Measurements from ENCODE around the gene KCTD8. TPM values are rescaled to one million over a fixed set of nuclear protein-coding genes. Genes with fewer than 3 reads are reported as not detected.
"Not testable (repeated sequence)": the region's sequence is repeated elsewhere in the genome, so short reads cannot be mapped to it uniquely, and the experiment has no call there.

Gene KCTD8
- total RNA-seq, 1 donor from 2014 or later: 2.4 TPM

DNA sequence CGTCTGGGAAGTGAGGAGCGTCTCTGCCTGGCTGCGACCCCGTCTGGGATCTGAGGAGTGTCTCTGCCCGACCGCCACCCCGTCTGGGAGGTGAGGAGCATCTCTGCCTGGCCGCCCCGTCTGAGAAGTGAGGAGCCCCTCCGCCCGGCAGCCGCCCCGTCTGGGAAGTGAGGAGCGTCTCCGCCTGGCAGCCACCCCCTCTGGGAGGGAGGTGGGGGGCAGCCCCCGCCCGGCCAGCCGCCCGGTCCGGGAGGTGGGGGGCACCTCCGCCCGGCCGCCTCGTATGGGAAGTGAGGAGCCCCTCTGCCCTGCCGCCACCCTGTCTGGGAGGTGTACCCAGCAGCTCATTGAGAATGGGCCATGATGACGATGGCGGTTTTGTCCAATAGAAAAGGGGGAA, 280.8 kb downstream of the KCTD8 start:
- DNase-seq (ENCODE audit: low spot score in 2 of 2); FAIRE-seq: not testable (repeated sequence)

DNA sequence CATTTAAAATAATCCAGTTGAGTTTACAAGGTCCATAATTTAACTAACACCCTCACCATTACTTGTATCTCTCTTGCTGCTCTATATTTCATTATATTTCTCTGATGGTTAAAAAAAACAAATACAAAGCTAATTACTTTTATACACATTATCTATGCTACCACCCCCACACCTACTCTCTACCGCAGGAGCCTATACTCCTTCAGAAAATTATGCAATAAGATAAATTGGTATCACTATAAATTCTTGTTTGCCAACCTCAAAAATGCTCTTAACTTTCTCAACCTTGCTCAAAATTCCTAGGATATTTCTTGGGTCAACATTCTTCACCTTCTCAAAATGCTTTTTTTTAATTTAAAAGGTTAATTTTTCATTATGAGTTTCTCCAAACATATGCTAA, 282.7 kb downstream of the KCTD8 start:
- FAIRE-seq (no peak), DNase-seq (ENCODE audit: low spot score in 2 of 2) (no peak)

DNA sequence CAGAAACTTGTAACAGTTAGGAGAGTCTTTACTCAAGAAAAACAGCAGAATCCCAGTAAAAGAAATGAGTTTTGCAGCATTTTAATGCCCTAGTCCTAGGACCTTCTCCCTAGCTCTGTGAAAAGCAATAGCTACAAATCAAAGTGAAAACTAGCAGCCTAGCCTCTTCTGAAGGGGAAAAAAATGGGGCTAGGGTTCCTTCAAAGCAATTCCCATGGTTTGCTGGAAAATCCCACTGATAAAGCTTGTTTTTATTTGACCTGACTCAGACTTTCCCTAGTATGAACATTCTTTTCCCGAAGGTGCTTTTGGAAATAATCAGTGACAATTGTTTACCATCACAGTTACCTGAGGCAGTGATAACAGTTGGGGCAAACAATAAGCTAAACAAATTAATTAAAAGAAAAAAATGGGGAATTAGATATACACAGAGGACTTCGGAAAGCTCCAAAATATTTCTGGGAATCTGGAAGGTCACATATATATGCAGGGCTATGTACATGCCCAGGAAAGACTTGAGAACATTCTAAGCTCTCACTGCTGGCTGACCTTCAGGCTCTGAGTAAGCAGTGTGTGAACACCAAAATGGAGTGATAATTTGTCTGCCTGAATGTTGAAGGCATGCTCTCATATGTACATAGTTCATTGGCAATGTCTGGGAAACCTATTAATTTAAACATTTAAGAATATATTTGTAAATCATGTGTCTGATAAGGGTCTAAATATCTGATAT, 285.9 kb downstream of the KCTD8 start:
- DNase-seq (ENCODE audit: low spot score in 2 of 2): no peak
- no peak for FAIRE-seq

DNA sequence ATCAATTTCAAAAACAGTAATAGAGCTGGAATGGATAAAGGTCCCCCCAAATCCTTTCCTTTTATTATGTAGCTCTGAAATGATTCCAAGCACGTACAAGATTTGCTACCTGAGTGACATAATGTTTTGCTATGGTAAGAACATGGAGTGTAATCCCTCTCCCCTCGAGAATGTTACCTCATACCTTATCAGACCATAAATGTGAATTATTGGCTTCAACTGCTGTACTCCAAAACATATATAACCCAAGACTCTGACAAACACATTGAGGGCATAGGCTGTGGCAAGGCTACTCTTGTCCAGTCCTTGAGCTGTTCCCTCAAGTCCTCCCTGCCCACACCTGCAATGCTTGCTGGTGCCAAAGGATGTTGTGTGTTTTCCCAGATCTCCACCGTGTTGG, 286.9 kb downstream of the KCTD8 start:
- FAIRE-seq (no peak), DNase-seq (ENCODE audit: low spot score in 2 of 2) (no peak)

DNA sequence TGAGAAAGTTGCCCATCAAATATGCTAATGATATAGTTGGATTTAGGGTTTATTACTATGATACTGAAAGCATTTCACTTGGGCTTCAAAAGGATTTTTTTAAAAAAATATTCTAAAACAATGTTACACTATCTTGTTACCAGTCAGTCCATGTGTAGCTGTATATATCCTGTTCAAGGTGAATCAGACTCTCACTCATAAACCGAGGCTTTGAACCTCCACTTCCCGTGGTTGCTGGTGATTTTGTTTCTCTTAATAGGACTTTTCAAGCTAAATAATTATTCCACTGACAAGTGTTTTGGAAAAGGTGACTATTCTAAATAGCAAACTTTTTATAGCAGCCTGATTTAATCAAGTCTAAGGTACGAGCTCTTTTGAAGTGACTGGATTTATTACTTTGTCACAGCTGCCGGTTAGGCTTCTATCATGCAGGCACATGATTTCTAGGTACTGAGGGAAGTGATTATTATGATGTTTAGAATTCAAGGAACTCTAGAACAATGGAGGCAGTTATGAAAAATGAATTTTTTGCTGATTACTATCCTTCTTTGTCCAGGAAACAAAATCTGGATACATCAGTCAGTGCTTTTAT, 287.7 kb downstream of the KCTD8 start:
- DNase-seq (ENCODE audit: low spot score in 2 of 2): no peak

DNA sequence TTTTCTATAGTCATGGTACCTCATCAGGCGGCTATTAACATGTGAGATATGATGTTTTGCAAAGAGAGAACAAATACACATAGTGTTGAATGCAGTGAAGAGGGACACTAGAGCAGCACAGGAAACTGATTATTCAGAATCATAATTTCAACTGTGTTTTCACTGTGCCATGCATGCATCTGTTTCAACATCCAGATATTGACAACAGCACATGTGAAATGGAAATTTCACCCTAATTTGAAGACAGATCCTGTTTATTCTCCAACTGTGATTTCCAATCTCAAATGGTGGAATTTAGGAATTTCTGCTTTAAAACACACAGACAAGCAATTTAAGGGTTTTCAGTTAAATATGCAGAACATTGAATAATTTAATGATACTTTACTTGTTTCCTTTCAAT, 288.6 kb downstream of the KCTD8 start:
- FAIRE-seq: no peak

More for the DNA sequence above, 287.7 kb downstream of the KCTD8 start:
- no peak for FAIRE-seq

DNA sequence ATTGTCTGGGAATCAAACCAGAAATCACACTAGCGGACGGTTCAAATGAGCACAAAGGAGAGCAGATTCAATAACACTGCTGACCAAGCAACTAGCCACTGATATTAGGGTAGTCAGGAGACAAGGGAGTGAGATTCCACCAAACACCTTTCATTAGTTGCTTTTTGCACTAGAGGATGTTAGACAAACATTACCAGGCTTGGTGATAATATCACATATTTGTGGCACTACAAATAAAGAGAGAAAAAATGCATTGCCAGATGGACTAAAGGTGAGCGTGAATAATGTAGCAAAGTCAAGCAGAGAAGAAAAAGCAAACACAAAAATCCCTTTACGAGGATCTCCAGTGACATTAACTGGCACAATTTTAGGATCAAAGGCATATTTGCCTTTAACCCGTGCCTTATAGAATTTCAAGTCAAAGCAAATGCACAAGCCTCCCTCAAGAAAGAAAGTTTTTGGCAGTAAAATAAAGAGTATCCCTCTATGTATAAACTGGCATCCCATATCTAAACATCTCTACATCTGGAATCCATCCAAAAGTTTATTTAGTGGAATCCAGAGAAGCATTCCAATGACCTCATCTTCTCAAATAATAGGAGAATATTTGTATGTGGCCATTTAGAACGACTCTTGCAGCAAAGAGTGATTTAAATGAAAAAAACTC, 290.9 kb downstream of the KCTD8 start:
- DNase-seq (ENCODE audit: low spot score in 2 of 2) (no peak), FAIRE-seq (no peak)

More for the DNA sequence above, 288.6 kb downstream of the KCTD8 start:
- no peak for DNase-seq (ENCODE audit: low spot score in 2 of 2)

DNA sequence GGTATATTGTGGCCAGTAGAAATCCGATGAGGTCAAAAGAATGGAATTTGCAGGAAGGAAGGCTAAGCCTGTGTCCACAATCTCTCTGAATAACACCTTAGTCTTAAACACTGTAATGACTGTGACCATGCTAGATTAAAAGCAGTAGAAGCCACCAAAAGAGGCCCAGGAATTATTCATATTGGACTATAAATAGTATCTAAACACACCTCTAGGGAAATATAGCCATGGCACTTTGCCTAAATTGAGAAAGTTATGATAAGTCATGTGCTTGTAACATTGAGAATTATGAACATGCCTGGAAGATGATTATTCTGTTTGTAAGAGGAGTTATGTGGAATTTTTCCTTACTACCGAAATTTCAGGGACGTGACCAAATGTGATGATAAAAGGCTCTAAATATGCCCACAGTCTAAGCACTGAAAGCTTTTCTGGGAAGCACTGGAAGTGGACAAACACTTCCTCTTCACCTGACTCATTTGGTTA, 298.5 kb downstream of the KCTD8 start:
- DNase-seq (ENCODE audit: low spot score in 2 of 2) (no peak), FAIRE-seq (no peak)

DNA sequence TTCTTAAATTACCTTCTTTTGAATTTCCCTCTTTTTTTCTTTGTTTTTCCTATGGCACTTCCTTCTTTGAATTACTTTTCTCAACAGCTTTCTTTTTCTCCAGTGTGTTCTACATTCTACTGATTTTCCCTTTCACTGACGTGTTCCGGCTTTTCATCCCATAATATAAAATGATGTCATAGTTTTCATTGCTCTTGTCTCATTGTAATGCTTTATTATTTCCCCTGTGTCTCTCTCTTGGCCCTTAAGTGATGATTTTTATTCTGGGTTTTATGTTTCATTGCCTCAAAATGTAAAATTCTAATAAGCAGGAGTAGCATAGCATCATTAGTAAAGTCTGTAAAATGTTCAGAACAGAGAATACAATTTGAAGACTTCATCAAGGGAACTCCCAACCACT, 299.3 kb downstream of the KCTD8 start:
- no peak for FAIRE-seq
- no peak for DNase-seq (ENCODE audit: low spot score in 2 of 2)

DNA sequence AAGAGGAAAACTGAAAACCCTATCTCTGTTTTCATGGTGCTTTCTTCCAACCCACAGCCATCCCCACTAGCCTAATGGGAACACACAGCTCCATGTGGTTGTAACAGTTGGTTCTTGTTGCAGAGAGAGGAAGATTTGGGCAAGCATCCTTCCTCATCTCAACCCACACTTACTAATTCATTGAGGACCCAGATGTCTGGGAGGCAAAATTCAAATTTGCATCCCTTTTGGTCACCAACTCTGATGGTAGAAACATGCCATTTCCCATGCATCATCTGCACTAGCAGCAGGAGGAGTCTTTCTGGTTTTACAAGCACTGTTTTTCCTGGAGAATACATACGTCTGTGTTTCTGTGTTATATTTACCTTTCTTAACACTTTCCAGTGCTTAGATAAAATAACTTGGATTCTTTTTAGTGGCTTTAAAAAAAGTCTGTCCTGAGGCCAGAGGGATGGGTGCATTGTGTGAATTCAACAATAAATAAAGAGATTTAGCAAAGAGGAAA, 301.0 kb downstream of the KCTD8 start:
- no peak for DNase-seq (ENCODE audit: low spot score in 2 of 2)
- FAIRE-seq: no peak

DNA sequence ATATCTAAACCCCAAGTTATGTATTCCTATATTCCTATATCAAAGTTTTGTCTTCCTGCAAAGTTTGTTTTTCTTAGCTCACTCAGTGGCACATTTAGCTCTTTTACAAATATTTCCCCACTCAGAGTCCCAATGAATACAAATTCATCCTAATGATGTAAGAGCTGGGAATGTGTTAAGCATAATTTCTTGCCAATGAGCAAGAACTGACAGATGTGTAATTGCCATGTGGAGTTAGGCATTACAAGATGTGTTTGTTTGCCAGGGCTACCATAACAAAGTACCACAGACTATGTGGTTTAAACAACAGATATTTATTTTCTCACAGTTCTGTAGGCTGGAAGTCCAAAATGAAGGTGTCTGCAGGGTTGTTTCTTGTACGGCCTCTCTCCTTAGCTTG, 302.1 kb downstream of the KCTD8 start:
- no peak for FAIRE-seq

DNA sequence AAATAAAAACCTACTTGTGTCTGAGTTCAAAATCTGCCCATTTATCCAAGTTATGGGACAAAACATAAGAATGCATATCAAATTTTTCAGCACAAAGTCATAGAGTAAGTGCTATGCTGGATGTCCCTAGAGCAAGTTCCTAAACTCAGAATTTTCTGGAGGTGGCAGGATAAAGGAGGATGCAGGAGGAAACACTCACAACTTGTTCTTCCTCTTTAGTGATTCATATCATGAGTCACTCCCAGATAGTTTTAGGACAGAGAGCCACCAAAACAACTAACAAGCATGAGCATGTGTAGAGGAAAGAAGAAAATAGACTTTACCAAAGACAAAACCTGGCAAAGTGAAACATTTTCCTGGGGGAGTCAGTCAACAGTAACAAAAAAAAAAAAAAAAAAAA, 302.7 kb downstream of the KCTD8 start:
- no peak for FAIRE-seq
- DNase-seq (ENCODE audit: low spot score in 2 of 2): no peak

More for the DNA sequence above, 302.1 kb downstream of the KCTD8 start:
- no peak for DNase-seq (ENCODE audit: low spot score in 2 of 2)

DNA sequence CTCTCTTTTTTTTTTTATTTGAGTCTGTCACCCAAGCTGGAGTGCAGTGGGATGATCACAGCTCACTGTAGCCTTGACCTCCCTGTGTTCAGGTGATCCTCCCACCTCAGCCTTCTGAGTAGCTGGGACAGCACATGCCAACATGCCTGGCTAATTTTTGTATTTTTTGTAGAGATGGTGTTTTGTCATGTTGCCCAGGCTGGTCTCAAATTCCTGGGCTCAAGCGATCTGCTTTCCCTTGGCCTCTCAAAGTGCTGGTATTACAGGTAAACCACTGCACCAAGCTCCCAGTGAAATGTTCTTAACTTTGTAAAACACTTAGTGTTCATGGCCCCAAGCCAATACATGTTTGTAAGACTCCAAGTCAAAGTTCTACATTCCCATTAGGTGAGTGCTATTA, 316.1 kb downstream of the KCTD8 start:
- FAIRE-seq (no peak), DNase-seq (ENCODE audit: low spot score in 2 of 2) (no peak)

Other genes with a start within 250 kb of the KCTD8 start
- 4.5 TPM for gene YIPF7, start 202.8 kb upstream of the KCTD8 start, total RNA-seq
- gene GUF1, start 229.6 kb upstream of the KCTD8 start, total RNA-seq: 34.2 TPM